Measurements from ENCODE around the gene IGFBP7. TPM values are rescaled to one million over a fixed set of nuclear protein-coding genes. Genes with fewer than 3 reads are reported as not detected.

IGFBP7 gene
- total and polyA plus RNA-seq, 12 donors = 98.9 to 1,971 (median 554) TPM

GRCh38 chr4:57095245-57095644 is 14.9 kb downstream of the IGFBP7 start:
- DNase-seq = no peak
- Histone ChIP-seq H3K27ac (peak overlapping the region in 2 of 5 donors; percentile 32 to 59), H3K9me3 (replicated peaks in 1 of 3) (no peaks in the 10 kb centered on the region), H3K36me3 (replicated peaks in 1 of 2) (no peaks in the 10 kb centered on the region), H3K27me3 (no peaks in the 10 kb centered on the region), H3K4me1 (replicated peaks in 1 of 2) (peaks cover 0 to 16% of the 10 kb centered on the region in 2 donors), H3K4me3 (no peak overlapping the region)
- intact Hi-C loops (cut with DNase I) = no loop called here
- TF ChIP-seq CTCF (IDR thresholded peaks at IDR 0.05) (no peak), POLR2A (IDR thresholded peaks at IDR 0.05) (no peak)
- 83 to 92% (median 89%) methylated on average over 2 of the region's 2 CpGs for WGBS, 4 donors

DNA sequence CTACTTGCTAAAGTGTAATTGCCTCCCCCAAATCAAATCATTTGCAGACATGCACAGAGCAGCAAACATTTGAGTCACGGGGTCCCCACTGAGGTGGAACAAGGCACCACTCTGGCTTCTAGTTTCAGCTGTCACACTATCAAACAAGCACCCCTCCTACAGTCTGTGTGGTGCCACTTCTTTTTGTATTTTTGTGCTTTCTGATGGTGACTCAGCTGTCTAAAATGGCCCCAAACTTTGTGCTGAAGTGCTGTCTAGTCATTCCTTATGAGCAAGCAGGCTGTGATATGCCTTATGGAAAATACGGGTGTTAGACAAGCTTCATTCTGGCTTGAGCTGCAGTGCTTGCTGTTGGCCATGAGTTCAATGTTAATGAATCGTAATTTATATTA is 15.4 kb downstream of the IGFBP7 start:
- DNase-seq = no peak
- Histone ChIP-seq H3K27ac (peak overlapping the region in 2 of 5 donors; percentile 28 to 59), H3K4me3 (no peak overlapping the region), H3K27me3 (no peaks in the 10 kb centered on the region), H3K9me3 (replicated peaks in 1 of 3) (no peaks in the 10 kb centered on the region), H3K36me3 (replicated peaks in 1 of 2) (no peaks in the 10 kb centered on the region), H3K4me1 (replicated peaks in 1 of 2) (peaks cover 0 to 16% of the 10 kb centered on the region in 2 donors)
- intact Hi-C loops (cut with DNase I) = no loop called here
- TF ChIP-seq POLR2A (IDR thresholded peaks at IDR 0.05) = no peak
- no peak for TF ChIP-seq CTCF (IDR thresholded peaks at IDR 0.05)
- 49 to 78% (median 74%) methylated on average over 3 of the region's 3 CpGs for WGBS, 4 donors

DNA sequence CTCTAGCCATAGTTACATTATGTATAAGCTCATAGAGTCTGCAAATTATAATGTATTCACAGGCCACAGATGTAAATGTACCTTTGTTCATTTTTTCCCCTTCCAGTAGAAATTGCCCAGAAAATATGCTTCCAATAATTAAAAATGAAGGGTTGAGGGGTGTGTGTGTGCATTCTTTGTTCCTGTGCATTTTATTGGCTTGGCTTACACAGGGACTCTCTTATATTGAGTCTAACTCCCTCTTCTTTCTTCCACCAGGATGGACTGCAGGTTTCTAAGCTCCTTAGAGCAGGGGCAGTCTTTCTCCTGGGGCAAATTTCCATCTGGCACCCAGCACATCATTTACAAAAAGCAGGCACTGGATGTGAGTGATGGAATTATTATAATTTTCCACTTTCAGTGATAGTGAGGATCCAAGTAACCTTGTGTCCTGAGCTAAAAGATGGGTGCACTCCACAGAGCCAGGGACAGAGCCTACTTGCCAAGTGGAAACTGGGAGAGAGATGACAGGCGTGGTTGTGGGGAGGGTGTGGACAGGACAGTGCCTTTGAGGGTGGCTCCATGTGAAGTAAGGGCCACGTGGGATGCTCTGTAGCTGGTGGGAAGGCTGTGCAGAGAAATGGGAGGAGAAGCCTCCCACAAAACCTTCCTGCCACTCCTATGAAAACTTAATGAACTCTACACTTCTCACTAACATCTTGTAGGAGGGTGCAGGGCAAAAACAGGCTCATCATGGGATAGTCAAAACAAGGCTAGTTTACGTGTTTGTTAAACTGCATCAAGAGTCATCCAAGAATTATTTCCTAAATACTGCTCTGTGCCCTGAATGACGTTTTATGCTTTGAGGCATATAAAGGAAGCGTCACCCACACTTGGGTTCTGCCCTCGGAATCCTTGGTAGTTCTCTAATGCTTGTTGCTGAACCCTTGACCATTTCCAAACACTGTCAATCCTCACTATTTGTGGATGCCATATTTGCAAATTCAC is 16.0 kb downstream of the IGFBP7 start:
- H3K27me3 ChIP-seq = no peaks in the 10 kb centered on the region
- H3K4me3 ChIP-seq = no peak overlapping the region
- H3K4me1 ChIP-seq (replicated peaks in 1 of 2) = peaks cover 0 to 10% of the 10 kb centered on the region in 2 donors
- H3K9me3 ChIP-seq (replicated peaks in 1 of 3) = no peaks in the 10 kb centered on the region
- no peaks in the 10 kb centered on the region for H3K36me3 ChIP-seq (replicated peaks in 1 of 2)
- TF ChIP-seq CTCF (IDR thresholded peaks at IDR 0.05) (no peak), POLR2A (IDR thresholded peaks at IDR 0.05) (no peak)
- DNase-seq = no peak
- intact Hi-C loops (cut with DNase I) = no loop called here
- H3K27ac ChIP-seq = peak overlapping the region in 2 of 5 donors; percentile 28 to 59
- 57 to 65% (median 60%) methylated on average over 6 of the region's 6 CpGs for WGBS, 4 donors

DNA sequence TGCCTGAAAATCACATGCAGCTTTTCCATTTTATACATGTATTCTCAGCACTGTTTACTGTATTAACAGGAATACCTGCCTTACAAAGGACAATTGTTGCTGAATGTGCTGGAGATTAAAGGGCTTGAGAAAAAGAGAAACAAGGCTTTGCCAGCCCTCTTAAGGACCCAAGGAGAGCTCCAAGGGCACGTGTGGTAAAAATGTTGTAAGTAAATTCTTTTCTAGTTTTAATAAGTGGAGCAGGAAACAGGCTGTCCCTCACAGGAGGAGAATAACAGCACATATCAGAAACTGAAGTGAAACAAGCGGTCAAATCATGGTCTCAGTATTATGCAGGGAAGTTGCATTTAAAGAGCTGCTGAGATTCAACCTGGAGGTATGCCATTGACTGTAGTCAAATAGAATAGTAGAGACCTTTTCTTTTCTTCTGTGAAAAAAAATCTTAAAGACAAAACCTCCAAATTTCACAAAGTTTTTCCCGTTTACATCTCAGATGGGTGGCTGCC is 18.5 kb downstream of the IGFBP7 start:
- DNase-seq = no peak
- Histone ChIP-seq H3K27me3 (no peaks in the 10 kb centered on the region), H3K4me1 (replicated peaks in 1 of 2) (peaks cover 0 to 4% of the 10 kb centered on the region in 2 donors), H3K27ac (peak overlapping the region in 2 of 5 donors; percentile 10 to 14), H3K9me3 (replicated peaks in 1 of 3) (no peaks in the 10 kb centered on the region), H3K36me3 (replicated peaks in 1 of 2) (no peaks in the 10 kb centered on the region), H3K4me3 (no peak overlapping the region)
- intact Hi-C loops (cut with DNase I) = no loop called here
- 32 to 42% (median 38%) methylated on average over 3 of the region's 3 CpGs for WGBS, 4 donors
- TF ChIP-seq CTCF (IDR thresholded peaks at IDR 0.05) (no peak), POLR2A (IDR thresholded peaks at IDR 0.05) (no peak)

All from adrenal gland (tissue), 12 donors.